Glutamatergic neuron (in vitro differentiated cells): Measurements from ENCODE around the gene PDE8B. TPM values are rescaled to one million over a fixed set of nuclear protein-coding genes. Genes with fewer than 3 reads are reported as not detected.
"Not testable (repeated sequence)": the region's sequence is repeated elsewhere in the genome, so short reads cannot be mapped to it uniquely, and the experiment has no call there.

ENCODE experiments used
- DNase-seq: peaks from one replicate; pipeline ENCODE4 v3.0.0; 2022
- H3K27ac Mint-ChIP-seq: one replicate; pipeline ENCODE4 v1.8.0; 2020; ENCODE audit warnings: mild to moderate bottlenecking, mixed read lengths, inconsistent platforms; ENCODE audit not compliant: unreplicated experiment
- H3K27me3 Mint-ChIP-seq: one replicate; pipeline ENCODE4 v1.8.0; 2020; ENCODE audit warnings: mild to moderate bottlenecking, moderate library complexity, mixed read lengths, inconsistent platforms; ENCODE audit not compliant: unreplicated experiment
- H3K36me3 Mint-ChIP-seq: one replicate; pipeline ENCODE4 v1.8.0; 2020; ENCODE audit warnings: mild to moderate bottlenecking, mixed read lengths, inconsistent platforms; ENCODE audit not compliant: unreplicated experiment
- H3K4me1 Mint-ChIP-seq: one replicate; pipeline ENCODE4 v1.8.0; 2020; ENCODE audit warnings: mild to moderate bottlenecking, low read depth, mixed read lengths, inconsistent platforms; ENCODE audit not compliant: unreplicated experiment
- H3K4me3 Mint-ChIP-seq: one replicate; pipeline ENCODE4 v1.8.0; 2020; ENCODE audit warnings: mild to moderate bottlenecking, mixed read lengths, inconsistent platforms; ENCODE audit not compliant: unreplicated experiment
- H3K9me3 Mint-ChIP-seq: one replicate; pipeline ENCODE4 v1.8.0; 2020; ENCODE audit warnings: mild to moderate bottlenecking, moderate library complexity, mixed read lengths, inconsistent platforms; ENCODE audit not compliant: unreplicated experiment
- CTCF ChIP-seq: fragments of 200-600 bp; sonication (generic); IDR thresholded peaks from one replicate; pipeline ENCODE4 v1.5.0; 2021; ENCODE audit not compliant: partially characterized antibody, unreplicated experiment
- total RNA-seq: library from RNA; stranded (reverse); fragmentation: NEBNext Ultra II Directional; extraction: Animal tissue kit (Norgen Biotek cat#: 25700); gene quantifications from one replicate; pipeline ENCODE4 v1.2.1, GENCODE V29; 2021; ENCODE audit not compliant: unreplicated experiment

The PDE8B gene
- total RNA-seq, 1 donor from 2014 or later, result 1.1 TPM

- DNase-seq, result no peak
- no peak overlapping the region for H3K27ac Mint-ChIP-seq
- no peak for TF ChIP-seq CTCF
- no peak overlapping the region for H3K4me3 Mint-ChIP-seq
- peaks cover 2% of the 10 kb centered on the region for H3K27me3 Mint-ChIP-seq
- peaks cover 2% of the 10 kb centered on the region for H3K36me3 Mint-ChIP-seq
- no peaks in the 10 kb centered on the region for H3K9me3 Mint-ChIP-seq
- H3K4me1 Mint-ChIP-seq, result no peaks in the 10 kb centered on the region
Measured at GRCh38 chr5:77452351-77452750, 241.9 kb downstream of the PDE8B start.

GRCh38 chr5:77454123-77454522 lies 243.6 kb downstream of the PDE8B start:
- no peaks in the 10 kb centered on the region for H3K27me3 Mint-ChIP-seq
- H3K9me3 Mint-ChIP-seq, result no peaks in the 10 kb centered on the region
- no peak for TF ChIP-seq CTCF
- no peak for DNase-seq
- H3K4me3 Mint-ChIP-seq, result no peak overlapping the region
- no peaks in the 10 kb centered on the region for H3K4me1 Mint-ChIP-seq
- H3K36me3 Mint-ChIP-seq, result no peaks in the 10 kb centered on the region
- no peak overlapping the region for H3K27ac Mint-ChIP-seq

GRCh38 chr5:77461287-77461686 lies 250.8 kb downstream of the PDE8B start:
- no peak overlapping the region for H3K27ac Mint-ChIP-seq
- no peak for DNase-seq
- no peak overlapping the region for H3K4me3 Mint-ChIP-seq
- H3K36me3 Mint-ChIP-seq, result no peaks in the 10 kb centered on the region
- H3K27me3 Mint-ChIP-seq, result no peaks in the 10 kb centered on the region
- no peaks in the 10 kb centered on the region for H3K4me1 Mint-ChIP-seq
- H3K9me3 Mint-ChIP-seq, result no peaks in the 10 kb centered on the region
- no peak for TF ChIP-seq CTCF

- no peak for DNase-seq
- Mint-ChIP-seq H3K36me3 (no peaks in the 10 kb centered on the region), H3K27ac (no peak overlapping the region), H3K9me3 (no peaks in the 10 kb centered on the region), H3K4me1 (no peaks in the 10 kb centered on the region), H3K27me3 (no peaks in the 10 kb centered on the region), H3K4me3 (no peak overlapping the region)
- no peak for TF ChIP-seq CTCF
Measured at GRCh38 chr5:77463905-77464304, 253.4 kb downstream of the PDE8B start.

- peaks cover 15% of the 10 kb centered on the region for H3K36me3 Mint-ChIP-seq
Measured at GRCh38 chr5:77468875-77469274, 258.4 kb downstream of the PDE8B start.

GRCh38 chr5:77475041-77475440 lies 264.6 kb downstream of the PDE8B start:
- not testable (repeated sequence) for H3K27me3 Mint-ChIP-seq, H3K9me3 Mint-ChIP-seq, H3K27ac Mint-ChIP-seq, DNase-seq, H3K4me1 Mint-ChIP-seq, H3K4me3 Mint-ChIP-seq
- peaks cover 11% of the 10 kb centered on the region for H3K36me3 Mint-ChIP-seq

More at GRCh38 chr5:77468875-77469274, 258.4 kb downstream of the PDE8B start:
- H3K27me3 Mint-ChIP-seq, H3K9me3 Mint-ChIP-seq, H3K4me1 Mint-ChIP-seq, H3K27ac Mint-ChIP-seq, DNase-seq, H3K4me3 Mint-ChIP-seq: not testable (repeated sequence)

Other genes starting within 250 kb of the PDE8B start
- 15.7 TPM for gene AGGF1, start 180.3 kb upstream of the PDE8B start, total RNA-seq
- 7.0 TPM for gene ZBED3, start 123.4 kb upstream of the PDE8B start, total RNA-seq